GM06990 (cell line): ENCODE measurements around the gene PPP4R2.

Source experiments
- DNase-seq: peaks from one replicate; pipeline ENCODE4 v3.0.0-alpha.2; 2011; ENCODE audit not compliant: insufficient read length; ENCODE audit errors: extremely low read depth
- H3K27me3 ChIP-seq: replicated peaks from 2 replicates; pipeline ENCODE4 v1.6.0; 2011; ENCODE audit warnings: low read length; ENCODE audit not compliant: control insufficient read depth, insufficient read depth
- H3K36me3 ChIP-seq: 2 replicates; pipeline ENCODE4 v1.5.1; 2011; ENCODE audit warnings: low read length; ENCODE audit not compliant: control insufficient read depth, insufficient read depth
- H3K4me3 ChIP-seq: replicated peaks from 2 replicates; pipeline ENCODE4 v1.5.1; 2011; ENCODE audit warnings: low read depth, mild to moderate bottlenecking, control low read depth, low read length
- TF ChIP-seq, protein P1 (sequence below): IDR thresholded peaks from 2 replicates; pipeline ENCODE4 v1.5.1; 2011; ENCODE audit warnings: low read length, control low read depth, mild to moderate bottlenecking, inconsistent platforms; ENCODE audit not compliant: insufficient read depth, poor library complexity, severe bottlenecking

Gene PPP4R2

DNA sequence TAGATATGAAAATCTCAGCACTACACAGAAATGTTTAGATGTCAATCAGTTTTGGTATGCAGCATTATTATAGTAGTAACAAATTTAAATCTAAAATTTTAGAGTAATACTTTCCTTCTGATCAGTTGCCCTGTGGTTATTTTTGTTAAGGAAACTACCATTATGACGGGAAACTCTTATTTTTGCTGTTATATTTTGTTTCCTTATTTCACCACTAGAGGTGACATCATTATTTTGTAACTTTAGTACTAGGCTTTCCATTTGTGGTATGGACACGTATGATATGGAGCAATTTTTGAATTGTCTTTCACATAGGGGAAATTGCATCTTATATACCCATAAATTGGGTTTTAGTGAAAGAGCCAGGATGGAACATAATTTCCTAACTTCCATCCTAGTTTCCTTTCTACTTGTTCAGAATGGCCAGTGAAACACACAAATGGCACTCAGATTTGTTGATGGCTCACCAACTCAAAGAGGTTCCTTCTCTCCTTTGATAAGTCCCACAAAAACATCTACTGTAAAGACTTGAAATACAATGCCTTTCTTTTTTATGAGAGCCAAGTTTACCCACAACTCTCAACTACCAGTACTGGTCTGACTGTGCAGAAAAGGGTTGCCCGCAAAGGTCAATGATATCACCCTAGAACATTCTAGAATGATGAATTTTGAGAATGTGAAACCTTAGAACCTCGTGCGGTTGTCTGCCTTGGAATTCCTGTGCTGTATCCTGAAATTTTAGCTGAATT, 19.4 kb upstream of the PPP4R2 start:
- Histone ChIP-seq H3K27me3 (no peaks in the 10 kb centered on the region), H3K4me3 (no peak overlapping the region), H3K36me3 (no peaks in the 10 kb centered on the region)
- TF ChIP-seq, protein P1, sequence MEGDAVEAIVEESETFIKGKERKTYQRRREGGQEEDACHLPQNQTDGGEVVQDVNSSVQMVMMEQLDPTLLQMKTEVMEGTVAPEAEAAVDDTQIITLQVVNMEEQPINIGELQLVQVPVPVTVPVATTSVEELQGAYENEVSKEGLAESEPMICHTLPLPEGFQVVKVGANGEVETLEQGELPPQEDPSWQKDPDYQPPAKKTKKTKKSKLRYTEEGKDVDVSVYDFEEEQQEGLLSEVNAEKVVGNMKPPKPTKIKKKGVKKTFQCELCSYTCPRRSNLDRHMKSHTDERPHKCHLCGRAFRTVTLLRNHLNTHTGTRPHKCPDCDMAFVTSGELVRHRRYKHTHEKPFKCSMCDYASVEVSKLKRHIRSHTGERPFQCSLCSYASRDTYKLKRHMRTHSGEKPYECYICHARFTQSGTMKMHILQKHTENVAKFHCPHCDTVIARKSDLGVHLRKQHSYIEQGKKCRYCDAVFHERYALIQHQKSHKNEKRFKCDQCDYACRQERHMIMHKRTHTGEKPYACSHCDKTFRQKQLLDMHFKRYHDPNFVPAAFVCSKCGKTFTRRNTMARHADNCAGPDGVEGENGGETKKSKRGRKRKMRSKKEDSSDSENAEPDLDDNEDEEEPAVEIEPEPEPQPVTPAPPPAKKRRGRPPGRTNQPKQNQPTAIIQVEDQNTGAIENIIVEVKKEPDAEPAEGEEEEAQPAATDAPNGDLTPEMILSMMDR = no peak
- DNase-seq = peak; percentile 28

DNA sequence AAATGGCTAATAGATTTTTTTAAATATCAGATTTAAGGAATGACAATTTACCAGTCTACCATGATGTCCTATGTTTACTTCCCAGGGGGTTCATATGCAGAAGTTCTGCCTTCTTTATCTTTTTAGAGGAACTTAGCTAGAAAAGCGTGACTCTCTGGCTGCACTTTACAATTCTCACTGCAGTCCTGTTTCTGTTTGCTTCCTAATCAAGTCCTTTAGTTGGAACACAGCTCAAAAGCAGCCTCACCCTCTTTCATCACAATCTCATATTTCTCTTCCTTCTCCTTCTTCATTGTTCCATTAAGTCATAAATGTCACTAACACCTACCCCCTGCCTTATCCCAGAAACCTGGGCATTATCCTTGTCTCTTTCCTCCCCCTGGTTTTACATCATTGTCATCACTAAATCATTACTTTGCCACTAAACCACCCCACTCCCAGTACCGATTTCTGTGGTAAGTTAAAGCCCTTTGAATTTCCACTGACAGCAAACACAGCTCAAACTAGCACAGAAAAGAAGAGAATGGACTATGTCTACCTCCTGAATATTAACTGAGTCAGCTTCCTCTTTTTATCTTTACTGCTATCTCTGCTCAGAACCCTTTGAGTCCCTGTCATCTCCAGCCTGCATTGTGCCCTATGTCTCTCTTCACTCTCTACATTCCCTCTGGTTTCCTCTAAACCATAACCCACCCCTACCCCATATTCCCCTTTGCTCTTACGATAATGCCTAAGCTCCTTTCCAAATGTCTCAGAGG, 13.8 kb upstream of the PPP4R2 start:
- Histone ChIP-seq H3K36me3 (no peaks in the 10 kb centered on the region), H3K4me3 (no peak overlapping the region), H3K27me3 (no peaks in the 10 kb centered on the region)
- DNase-seq = no peak
- TF ChIP-seq, protein P1 = no peak

- no peak overlapping the region for H3K4me3 ChIP-seq
- no peaks in the 10 kb centered on the region for H3K27me3 ChIP-seq
- no peaks in the 10 kb centered on the region for H3K36me3 ChIP-seq
- DNase-seq = no peak
- TF ChIP-seq, protein P1 = no peak
These were observed 11.0 kb upstream of the PPP4R2 start for GRCh38 chr3:72985576-72985975.

GRCh38 chr3:72990701-72991395, 5.8 kb upstream of the PPP4R2 start:
- Histone ChIP-seq H3K36me3 (no peaks in the 10 kb centered on the region), H3K4me3 (no peak overlapping the region), H3K27me3 (no peaks in the 10 kb centered on the region)
- no peak for DNase-seq
- TF ChIP-seq, protein P1 = no peak

DNA sequence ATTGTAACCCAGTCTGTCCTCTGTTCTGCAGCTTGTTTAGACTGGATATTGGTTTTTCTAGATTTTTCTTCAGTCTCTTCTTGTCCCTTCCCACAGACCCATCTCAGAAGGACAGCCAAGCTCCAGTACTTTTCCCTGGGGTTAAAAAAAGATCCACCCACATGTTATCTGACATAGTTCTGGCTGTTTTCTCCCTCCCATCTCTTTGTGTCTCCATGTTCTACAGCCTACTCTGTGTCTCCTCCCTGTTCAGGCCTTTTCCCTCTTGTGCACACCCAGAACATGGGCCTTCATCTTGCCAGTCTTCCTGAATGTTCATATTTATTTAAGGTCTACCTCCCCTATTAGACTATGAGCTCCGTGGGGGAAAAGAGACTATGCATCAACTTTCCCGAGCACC, 5.1 kb upstream of the PPP4R2 start:
- DNase-seq = no peak
- TF ChIP-seq, protein P1 = no peak
- Histone ChIP-seq H3K27me3 (no peaks in the 10 kb centered on the region), H3K4me3 (no peak overlapping the region), H3K36me3 (no peaks in the 10 kb centered on the region)
